IMR-90 (cell line): ENCODE measurements around the gene PCBP3. TPM values are rescaled to one million over a fixed set of nuclear protein-coding genes. Genes with fewer than 3 reads are reported as not detected.
A peak's percentile ranks its signal among the peaks of the same experiment; 100 is the strongest.

ENCODE experiments used
- ATAC-seq: fragments of 200-7000 bp; cut with Tn5 transposase; 2 replicates; pipeline ENCODE4 v1.9.1; 2020; ENCODE audit warnings: low read depth, mild to moderate bottlenecking, moderate library complexity
- BruUV-seq: library from RNA; stranded (reverse); fragments of 400-500 nt; replicated peaks from 2 replicates; lab custom pipeline; 2021; lab: Mats Ljungman, UMichigan
- CTCF ChIA-PET: fragments of 300-600 bp; formaldehyde crosslinking; extraction: SDS; loops from one replicate; lab custom pipeline; 2021; ENCODE audit warnings: antibody characterized with exemption; lab: Yijun Ruan, JAX
- POLR2A ChIA-PET: fragments of 300-600 bp; sonication (Branson Sonifier 250); formaldehyde crosslinking; loops from one replicate; lab custom pipeline; 2022; ENCODE audit warnings: antibody characterized with exemption; ENCODE audit not compliant: unreplicated experiment; lab: Charles Lee
- DNase-seq: peaks from one replicate; pipeline ENCODE4 v3.0.0; 2013
- H2AFZ ChIP-seq: replicated peaks from 2 replicates; pipeline ENCODE3; 2013; ENCODE audit warnings: low read length, mild to moderate bottlenecking; ENCODE audit not compliant: poor library complexity
- H2AK5ac ChIP-seq: 2 replicates; pipeline ENCODE4 v1.6.1; 2013; ENCODE audit warnings: low read depth, low read length, inconsistent platforms
- H2AK9ac ChIP-seq: replicated peaks from 2 replicates; pipeline ENCODE3; 2013; ENCODE audit warnings: mild to moderate bottlenecking, low read depth, low read length, moderate library complexity; ENCODE audit not compliant: poor library complexity
- H2BK120ac ChIP-seq: 2 replicates; pipeline ENCODE4 v1.6.1; 2013; ENCODE audit warnings: low read depth, low read length, inconsistent platforms
- H2BK15ac ChIP-seq: 3 replicates; pipeline ENCODE4 v1.6.1; 2013; ENCODE audit warnings: low read depth, low read length, inconsistent platforms
- H2BK20ac ChIP-seq: 2 replicates; pipeline ENCODE4 v1.6.1; 2013; ENCODE audit warnings: low read depth, mild to moderate bottlenecking, inconsistent platforms, low read length, moderate library complexity
- H2BK5ac ChIP-seq: 2 replicates; pipeline ENCODE4 v1.6.1; 2013; ENCODE audit warnings: mild to moderate bottlenecking, low read depth, low read length, inconsistent platforms; ENCODE audit not compliant: poor library complexity, severe bottlenecking
- H3K14ac ChIP-seq: replicated peaks from 2 replicates; pipeline ENCODE4 v1.6.1; 2013; ENCODE audit warnings: low read depth, low read length, inconsistent platforms
- H3K18ac ChIP-seq: 2 replicates; pipeline ENCODE4 v1.6.1; 2013; ENCODE audit warnings: low read depth, low read length, control low read depth
- H3K23ac ChIP-seq: 2 replicates; pipeline ENCODE4 v1.6.1; 2013; ENCODE audit warnings: low read depth, low read length, inconsistent platforms
- H3K27ac ChIP-seq: 2 replicates; pipeline ENCODE4 v1.5.1; 2013; ENCODE audit warnings: mild to moderate bottlenecking, control low read depth, low read length; ENCODE audit not compliant: insufficient read depth
- H3K27me3 ChIP-seq: 2 replicates; pipeline ENCODE4 v1.6.1; 2013; ENCODE audit warnings: low read length; ENCODE audit not compliant: control insufficient read depth, insufficient read depth
- H3K36me3 ChIP-seq: 2 replicates; pipeline ENCODE4 v1.6.1; 2013; ENCODE audit warnings: low read length, mixed read lengths; ENCODE audit not compliant: control insufficient read depth, insufficient read depth
- H3K4ac ChIP-seq: 2 replicates; pipeline ENCODE4 v1.6.1; 2013; ENCODE audit warnings: low read depth, low read length, inconsistent platforms
- H3K4me1 ChIP-seq: 2 replicates; pipeline ENCODE4 v1.6.1; 2013; ENCODE audit warnings: low read length, mixed read lengths; ENCODE audit not compliant: control insufficient read depth, insufficient read depth
- H3K4me2 ChIP-seq: 2 replicates; pipeline ENCODE4 v1.6.1; 2013; ENCODE audit warnings: low read depth, mild to moderate bottlenecking, control low read depth, low read length, moderate library complexity
- H3K4me3 ChIP-seq: 2 replicates; pipeline ENCODE4 v1.5.1; 2013; ENCODE audit warnings: low read depth, mild to moderate bottlenecking, control low read depth, low read length, moderate library complexity; ENCODE audit not compliant: insufficient read depth
- H3K56ac ChIP-seq: 2 replicates; pipeline ENCODE4 v1.6.1; 2013; ENCODE audit warnings: low read length, inconsistent platforms; ENCODE audit not compliant: insufficient read depth; ENCODE audit errors: extremely low read depth
- H3K79me1 ChIP-seq, 2 experiments: 2 replicates each; pipeline ENCODE4 v1.6.1; 2013; ENCODE audit warnings: low read length in 2 of 2, inconsistent platforms in 1 of 2, low read depth in 1 of 2
- H3K9ac ChIP-seq: 2 replicates; pipeline ENCODE4 v1.6.1; 2013; ENCODE audit warnings: low read depth, low read length, control low read depth
- H3K9me1 ChIP-seq: 2 replicates; pipeline ENCODE4 v1.6.1; 2013; ENCODE audit warnings: low read length, inconsistent platforms; ENCODE audit not compliant: insufficient read depth
- H3K9me3 ChIP-seq: 2 replicates; pipeline ENCODE4 v1.6.1; 2013; ENCODE audit warnings: low read length; ENCODE audit not compliant: control insufficient read depth, insufficient read depth
- H4K20me1 ChIP-seq: 2 replicates; pipeline ENCODE4 v1.6.1; 2013; ENCODE audit warnings: low read length, inconsistent platforms; ENCODE audit not compliant: insufficient read depth
- H4K5ac ChIP-seq: 2 replicates; pipeline ENCODE4 v1.6.1; 2013; ENCODE audit warnings: mild to moderate bottlenecking, low read depth, low read length, control low read depth
- H4K8ac ChIP-seq, 2 experiments: 2 replicates each; pipeline ENCODE4 v1.6.1; 2013; ENCODE audit warnings: low read depth in 2 of 2, low read length in 2 of 2, control low read depth in 1 of 2, inconsistent platforms in 1 of 2
- H4K91ac ChIP-seq: 2 replicates; pipeline ENCODE4 v1.6.1; 2013; ENCODE audit warnings: low read depth, low read length, inconsistent platforms; ENCODE audit not compliant: insufficient read depth
- BHLHE40 ChIP-seq: fragments of 150-350 bp; IDR thresholded peaks from 2 replicates; pipeline ENCODE4 v1.6.1; 2016; ENCODE audit warnings: mild to moderate bottlenecking, low read depth, low read length
- ELK1 ChIP-seq: fragments of 150-350 bp; IDR thresholded peaks from 2 replicates; pipeline ENCODE4 v1.6.1; 2016; ENCODE audit warnings: low read depth, mild to moderate bottlenecking, low read length, moderate library complexity, borderline replicate concordance
- FOS ChIP-seq: fragments of 150-350 bp; IDR thresholded peaks from 2 replicates; pipeline ENCODE4 v1.6.1; 2016; ENCODE audit warnings: low read depth, low read length
- MXI1 ChIP-seq: IDR thresholded peaks from 2 replicates; pipeline ENCODE4 v1.6.1; 2012; ENCODE audit warnings: low read depth, mild to moderate bottlenecking, low read length, moderate library complexity, borderline replicate concordance
- NFE2L2 ChIP-seq: fragments of 150-350 bp; IDR thresholded peaks from 2 replicates; pipeline ENCODE4 v1.6.1; 2016; ENCODE audit warnings: low read depth, mild to moderate bottlenecking, low read length
- POLR2A ChIP-seq: IDR thresholded peaks from 2 replicates; pipeline ENCODE4 v1.6.1; 2012; ENCODE audit warnings: mild to moderate bottlenecking, low read depth, low read length
- RAD21 ChIP-seq: IDR thresholded peaks from 2 replicates; pipeline ENCODE4 v1.6.1; 2012; ENCODE audit warnings: low read length, improper control_type of control experiment
- USF2 ChIP-seq: fragments of 150-350 bp; IDR thresholded peaks from 2 replicates; pipeline ENCODE4 v1.6.1; 2017; ENCODE audit warnings: mild to moderate bottlenecking, antibody characterized with exemption, low read length, low read depth
- WGBS, 2 experiments: methylation state at CpG; one replicate each; pipeline versions ENCODE4 v1.1.5 to v1.1.7; 2013; ENCODE audit warnings: missing lambda C conversion rate in 2 of 2; ENCODE audit not compliant: insufficient read length in 1 of 2; ENCODE audit errors: extremely low coverage in 2 of 2; 5-methylcytosine and 5-hydroxymethylcytosine counted together
- dilution Hi-C: fragments of 300-500 bp; cut with HindIII; formaldehyde crosslinking; loops from one replicate; pipeline ENCODE4 v1.14.3; 2018; ENCODE audit warnings: low sequenced_read_pairs; ENCODE audit not compliant: unreplicated experiment
- in situ Hi-C: fragments of 300-500 bp; cut with MboI; formaldehyde crosslinking; loops from 3 replicates; pipeline ENCODE4 v1.14.3; 2019; ENCODE audit warnings: low sequenced_read_pairs, inconsistent platforms, mixed read lengths
- intact Hi-C: fragments of 100-400 bp; cut with micrococcal nuclease; formaldehyde crosslinking; loops from 2 replicates; pipeline ENCODE4 v1.10.0; 2022
- polyA plus RNA-seq, 3 experiments: library from polyadenylated mRNA; depleted of rRNA; stranded (reverse); fragments of >200 nt; gene quantifications; 2 replicates each; pipeline ENCODE4 v1.2.3, GENCODE V29; 2012; ENCODE audit warnings: low replicate concordance in 1 of 3
- total RNA-seq: library from RNA; depleted of rRNA; stranded (reverse); fragments of >200 nt; gene quantifications from 2 replicates; pipeline ENCODE4 v1.2.3, GENCODE V29; 2012

PCBP3 gene
- total and polyA plus RNA-seq, 2 of the 4 experiments (the other 2 are of a cell fraction), result 2.9 to 3.9 TPM

- TF ChIP-seq MXI1 (no peak), BHLHE40 (no peak)
Measured at GRCh38 chr21:45985471-45986315, 342.2 kb downstream of the PCBP3 start (continued).

GRCh38 chr21:45986316-45987051 is 343.0 kb downstream of the PCBP3 start:
- H3K9ac ChIP-seq, result no peak overlapping the region

More at GRCh38 chr21:45986316-45987051, 343.0 kb downstream of the PCBP3 start:
- no peak overlapping the region for H3K4me3 ChIP-seq
- intact Hi-C loops (no loop called here), dilution Hi-C loops (no loop called here), in situ Hi-C loops (no loop called here)
- no peak overlapping the region for H4K91ac ChIP-seq
- H4K8ac ChIP-seq, result no peak overlapping the region
- BruUV-seq, result TSS peak; percentile 72
- H3K56ac ChIP-seq, result no peak overlapping the region
- H2AK9ac ChIP-seq, result peak overlapping the region; percentile 78
- H3K4me1 ChIP-seq, result peaks cover 22% of the 10 kb centered on the region
- peak overlapping the region; percentile 31; the same call in 1 of the 2 replicates for H3K27ac ChIP-seq
- WGBS, 2 experiments, result 97% methylated on average over 14 of the region's 36 CpGs; no CpG with 5 or more reads in 1 of the 2 experiments
- no peak overlapping the region for H2BK20ac ChIP-seq
- H4K20me1 ChIP-seq, result peaks cover 87% of the 10 kb centered on the region
- H2AFZ ChIP-seq, result peak overlapping the region; percentile 58
- no peak overlapping the region for H3K4ac ChIP-seq
- TF ChIP-seq FOS (no peak), NFE2L2 (no peak), RAD21 (no peak), USF2 (no peak), BHLHE40 (no peak), ELK1 (no peak), POLR2A (no peak)
- no peak for ATAC-seq
- peak overlapping the region; percentile 43 for H3K23ac ChIP-seq
- no peak overlapping the region for H3K4me2 ChIP-seq
- no peak overlapping the region; the same call in 1 of the 2 replicates for H3K14ac ChIP-seq
- H4K5ac ChIP-seq, result no peak overlapping the region
- DNase-seq, result no peak
- H2BK15ac ChIP-seq, result no peak overlapping the region
- peaks cover 79% of the 10 kb centered on the region for H3K36me3 ChIP-seq
- H3K9me1 ChIP-seq, result peaks cover 12% of the 10 kb centered on the region; the same call in 1 of the 2 replicates
- H2AK5ac ChIP-seq, result no peak overlapping the region
- H3K27me3 ChIP-seq, result no peaks in the 10 kb centered on the region
- H3K18ac ChIP-seq, result no peak overlapping the region
- CTCF ChIA-PET, result no interaction called here
- H2BK5ac ChIP-seq, result no peak overlapping the region
- peaks cover 11 to 67% of the 10 kb centered on the region in 2 experiments; a peak in 3 of 4 replicates for H3K79me1 ChIP-seq
- POLR2A ChIA-PET, result no interaction called here
- H2BK120ac ChIP-seq, result no peak overlapping the region
- H3K9me3 ChIP-seq, result no peaks in the 10 kb centered on the region
